Chondrocyte (in vitro differentiated cells): ENCODE results near the gene ATP1A2. TPM values are rescaled to one million over a fixed set of nuclear protein-coding genes. Genes with fewer than 3 reads are reported as not detected.

ENCODE experiments used
- DNase-seq: peaks from one replicate; pipeline ENCODE4 v3.0.0; 2021; ENCODE audit warnings: mixed read lengths, low spot score
- H3K27ac Mint-ChIP-seq: one replicate; pipeline ENCODE4 v1.8.0; 2021; ENCODE audit warnings: mild to moderate bottlenecking, moderate library complexity, mixed read lengths; ENCODE audit not compliant: unreplicated experiment
- H3K27me3 Mint-ChIP-seq: 2 replicates; pipeline ENCODE4 v1.8.0; 2021; ENCODE audit warnings: low read depth, mixed read lengths
- H3K36me3 Mint-ChIP-seq: 2 replicates; pipeline ENCODE4 v1.8.0; 2021; ENCODE audit warnings: low read depth, mixed read lengths
- H3K4me1 Mint-ChIP-seq: 2 replicates; pipeline ENCODE4 v1.8.0; 2021; ENCODE audit warnings: low read depth, mild to moderate bottlenecking, mixed read lengths
- H3K4me3 Mint-ChIP-seq: one replicate; pipeline ENCODE4 v1.8.0; 2021; ENCODE audit warnings: mild to moderate bottlenecking, moderate library complexity, mixed read lengths; ENCODE audit not compliant: unreplicated experiment
- H3K9me3 Mint-ChIP-seq: 2 replicates; pipeline ENCODE4 v1.8.0; 2021; ENCODE audit warnings: low read depth, mixed read lengths
- total RNA-seq: library from RNA; stranded (reverse); gene quantifications from 3 replicates; pipeline ENCODE4 v1.2.1, GENCODE V29; 2021
- TF ChIP-seq, protein P1 (sequence below): fragments of 200-600 bp; sonication (generic); IDR thresholded peaks from 2 replicates; pipeline ENCODE4 v1.5.0; 2021; ENCODE audit warnings: antibody characterized with exemption, mild to moderate bottlenecking, moderate library complexity

The ATP1A2 gene
- total RNA-seq, 1 donor from 2014 or later: 2.9 TPM

DNA sequence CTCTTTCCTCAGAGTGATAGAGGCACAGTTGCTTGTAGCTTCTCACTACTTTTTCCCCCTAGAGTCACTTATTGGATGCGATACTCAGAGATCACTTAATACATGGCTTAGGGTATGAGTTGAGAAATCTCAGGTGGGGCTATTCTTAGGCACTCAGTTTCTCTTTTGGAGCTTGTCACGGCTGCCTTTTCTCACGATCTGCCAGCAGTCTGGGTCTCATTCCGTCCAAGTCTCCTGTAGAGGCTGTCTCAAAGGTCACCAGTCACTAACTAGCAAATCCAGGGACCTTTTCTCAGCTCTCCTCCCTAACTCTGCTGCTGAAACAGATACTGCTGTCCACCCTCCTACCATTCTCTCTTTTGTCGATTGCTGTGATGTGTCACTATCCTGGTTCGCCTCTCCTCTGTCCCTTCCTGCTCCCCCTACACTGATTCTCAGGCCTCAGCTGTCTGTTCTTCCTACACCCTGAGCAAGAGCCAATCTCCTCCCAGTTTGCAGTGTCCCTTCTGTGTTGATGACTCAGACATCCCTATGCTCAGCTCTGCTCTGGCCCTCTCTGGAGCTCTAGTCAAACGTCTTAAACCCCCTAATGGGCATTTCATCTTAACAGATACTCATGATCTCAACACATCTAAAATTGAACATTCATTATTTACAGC lies 12.4 kb downstream of the ATP1A2 start:
- Mint-ChIP-seq H3K9me3 (no peaks in the 10 kb centered on the region), H3K27me3 (peaks cover 16% of the 10 kb centered on the region), H3K27ac (peak overlapping the region; percentile 53), H3K4me1 (peaks cover 32% of the 10 kb centered on the region), H3K36me3 (peaks cover 6% of the 10 kb centered on the region), H3K4me3 (no peak overlapping the region)
- no peak for DNase-seq
- TF ChIP-seq, protein P1, sequence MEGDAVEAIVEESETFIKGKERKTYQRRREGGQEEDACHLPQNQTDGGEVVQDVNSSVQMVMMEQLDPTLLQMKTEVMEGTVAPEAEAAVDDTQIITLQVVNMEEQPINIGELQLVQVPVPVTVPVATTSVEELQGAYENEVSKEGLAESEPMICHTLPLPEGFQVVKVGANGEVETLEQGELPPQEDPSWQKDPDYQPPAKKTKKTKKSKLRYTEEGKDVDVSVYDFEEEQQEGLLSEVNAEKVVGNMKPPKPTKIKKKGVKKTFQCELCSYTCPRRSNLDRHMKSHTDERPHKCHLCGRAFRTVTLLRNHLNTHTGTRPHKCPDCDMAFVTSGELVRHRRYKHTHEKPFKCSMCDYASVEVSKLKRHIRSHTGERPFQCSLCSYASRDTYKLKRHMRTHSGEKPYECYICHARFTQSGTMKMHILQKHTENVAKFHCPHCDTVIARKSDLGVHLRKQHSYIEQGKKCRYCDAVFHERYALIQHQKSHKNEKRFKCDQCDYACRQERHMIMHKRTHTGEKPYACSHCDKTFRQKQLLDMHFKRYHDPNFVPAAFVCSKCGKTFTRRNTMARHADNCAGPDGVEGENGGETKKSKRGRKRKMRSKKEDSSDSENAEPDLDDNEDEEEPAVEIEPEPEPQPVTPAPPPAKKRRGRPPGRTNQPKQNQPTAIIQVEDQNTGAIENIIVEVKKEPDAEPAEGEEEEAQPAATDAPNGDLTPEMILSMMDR: no peak

GRCh38 chr1:160128636-160129035 lies 13.1 kb downstream of the ATP1A2 start:
- TF ChIP-seq, protein P1: no peak
- Mint-ChIP-seq H3K4me1 (peaks cover 32% of the 10 kb centered on the region), H3K27ac (peak overlapping the region; percentile 53), H3K36me3 (peaks cover 6% of the 10 kb centered on the region), H3K4me3 (no peak overlapping the region), H3K9me3 (no peaks in the 10 kb centered on the region), H3K27me3 (peaks cover 18% of the 10 kb centered on the region)
- DNase-seq: no peak

DNA sequence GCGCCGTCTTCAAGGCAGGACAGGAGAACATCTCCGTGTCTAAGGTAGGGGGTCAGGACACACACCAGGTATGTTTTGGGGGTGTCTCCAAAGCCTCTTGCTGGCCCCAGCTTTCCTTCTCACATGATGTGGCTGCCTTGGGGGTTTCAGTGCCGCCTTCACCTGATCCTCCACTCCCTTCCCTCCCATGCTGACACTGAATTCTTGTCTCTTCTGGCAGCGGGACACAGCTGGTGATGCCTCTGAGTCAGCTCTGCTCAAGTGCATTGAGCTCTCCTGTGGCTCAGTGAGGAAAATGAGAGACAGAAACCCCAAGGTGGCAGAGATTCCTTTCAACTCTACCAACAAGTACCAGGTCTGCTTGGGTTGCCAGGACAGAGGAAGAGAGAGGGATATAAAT lies 13.5 kb downstream of the ATP1A2 start:
- peaks cover 18% of the 10 kb centered on the region for H3K27me3 Mint-ChIP-seq
- TF ChIP-seq, protein P1: no peak
- H3K36me3 Mint-ChIP-seq: peaks cover 6% of the 10 kb centered on the region
- no peaks in the 10 kb centered on the region for H3K9me3 Mint-ChIP-seq
- H3K4me1 Mint-ChIP-seq: peaks cover 32% of the 10 kb centered on the region
- DNase-seq: no peak
- no peak overlapping the region for H3K4me3 Mint-ChIP-seq
- H3K27ac Mint-ChIP-seq: no peak overlapping the region

- TF ChIP-seq, protein P1: no peak
- no peaks in the 10 kb centered on the region for H3K9me3 Mint-ChIP-seq
- DNase-seq: no peak
- H3K4me3 Mint-ChIP-seq: no peak overlapping the region
- peaks cover 27% of the 10 kb centered on the region for H3K4me1 Mint-ChIP-seq
- peaks cover 18% of the 10 kb centered on the region for H3K27me3 Mint-ChIP-seq
- peaks cover 6% of the 10 kb centered on the region for H3K36me3 Mint-ChIP-seq
- no peak overlapping the region for H3K27ac Mint-ChIP-seq
Measured at GRCh38 chr1:160129558-160129957, 14.0 kb downstream of the ATP1A2 start.

DNA sequence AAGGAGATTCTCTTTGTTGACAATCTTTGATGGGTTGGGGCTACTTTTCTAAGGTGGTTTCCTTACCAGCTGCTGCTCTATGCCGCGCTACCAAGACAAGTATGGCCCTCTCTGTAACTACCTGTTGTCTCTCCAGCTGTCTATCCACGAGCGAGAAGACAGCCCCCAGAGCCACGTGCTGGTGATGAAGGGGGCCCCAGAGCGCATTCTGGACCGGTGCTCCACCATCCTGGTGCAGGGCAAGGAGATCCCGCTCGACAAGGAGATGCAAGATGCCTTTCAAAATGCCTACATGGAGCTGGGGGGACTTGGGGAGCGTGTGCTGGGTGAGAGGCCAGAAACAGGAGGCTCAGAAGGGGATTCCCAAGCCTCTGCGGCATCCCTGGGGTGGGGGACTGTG lies 14.4 kb downstream of the ATP1A2 start:
- Mint-ChIP-seq H3K4me3 (no peak overlapping the region), H3K27me3 (peaks cover 18% of the 10 kb centered on the region), H3K9me3 (no peaks in the 10 kb centered on the region), H3K36me3 (peaks cover 6% of the 10 kb centered on the region), H3K27ac (no peak overlapping the region), H3K4me1 (peaks cover 23% of the 10 kb centered on the region)
- TF ChIP-seq, protein P1: no peak
- no peak for DNase-seq
